ENCODE results near the gene RNF141.

The RNF141 gene

GRCh38 chr11:10522276-10522675 lies 18.7 kb downstream of the RNF141 start:
- DNase-seq = no peak

GRCh38 chr11:10520562-10520961 lies 20.4 kb downstream of the RNF141 start:
- no peak for DNase-seq

- DNase-seq = no peak
These were observed 21.4 kb downstream of the RNF141 start for GRCh38 chr11:10519630-10520029.

- DNase-seq = no peak
These were observed 22.1 kb downstream of the RNF141 start for GRCh38 chr11:10518891-10519290.

GRCh38 chr11:10518123-10518522 lies 22.9 kb downstream of the RNF141 start:
- DNase-seq = no peak

- DNase-seq = no peak
These were observed 25.6 kb downstream of the RNF141 start for GRCh38 chr11:10515418-10515817.

- no peak for DNase-seq
These were observed 26.3 kb downstream of the RNF141 start for GRCh38 chr11:10514709-10515108.

GRCh38 chr11:10514202-10514601 lies 26.8 kb downstream of the RNF141 start:
- no peak for DNase-seq

GRCh38 chr11:10511181-10511621 lies 29.8 kb downstream of the RNF141 start:
- no peak for DNase-seq

- no peak for DNase-seq
These were observed 35.0 kb downstream of the RNF141 start for GRCh38 chr11:10506008-10506370.

GRCh38 chr11:10505278-10506007 lies 35.5 kb downstream of the RNF141 start:
- DNase-seq = no peak

GRCh38 chr11:10504490-10504889 lies 36.5 kb downstream of the RNF141 start:
- no peak for DNase-seq

- DNase-seq = no peak
These were observed 37.1 kb downstream of the RNF141 start for GRCh38 chr11:10503777-10504480.

GRCh38 chr11:10503221-10503620 lies 37.8 kb downstream of the RNF141 start:
- no peak for DNase-seq

- DNase-seq = no peak
These were observed 38.2 kb downstream of the RNF141 start for GRCh38 chr11:10502770-10503169.

- no peak for DNase-seq
These were observed 38.8 kb downstream of the RNF141 start for GRCh38 chr11:10502065-10502680.

GRCh38 chr11:10500757-10501684 lies 40.0 kb downstream of the RNF141 start:
- DNase-seq = no peak

GRCh38 chr11:10499874-10500601 lies 40.9 kb downstream of the RNF141 start:
- DNase-seq = no peak

GRCh38 chr11:10499452-10499851 lies 41.5 kb downstream of the RNF141 start:
- DNase-seq = no peak

- no peak for DNase-seq
These were observed 42.3 kb downstream of the RNF141 start for GRCh38 chr11:10498426-10499250.

GRCh38 chr11:10498022-10498400 lies 43.0 kb downstream of the RNF141 start:
- no peak for DNase-seq

Data from activated effector memory CD4-positive, alpha-beta T cell treated with Interleukin-2 at 50 U/mL for 16 hours (primary cell).